Measurements from ENCODE around the gene SCAI.

Gene SCAI

DNA sequence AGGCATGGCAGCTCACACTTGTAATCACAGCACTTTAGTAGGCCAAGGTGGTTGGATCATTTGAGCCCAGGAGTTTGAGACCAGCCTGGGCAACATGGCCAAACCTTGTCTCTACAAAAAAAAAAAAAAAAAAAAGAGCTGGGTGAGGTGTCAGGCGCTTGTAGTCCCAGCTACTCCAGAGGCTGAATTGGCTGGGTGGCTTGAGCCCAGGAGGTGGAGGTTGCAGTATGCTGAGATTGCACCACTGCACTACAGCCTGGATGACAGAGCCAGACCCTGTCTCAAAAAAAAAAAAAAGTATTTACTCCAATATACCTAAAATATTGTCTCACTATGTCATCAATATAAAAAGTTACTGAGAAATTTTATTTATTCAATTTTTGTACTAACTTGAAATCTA lies 2.8 kb downstream of the SCAI start:
- Histone ChIP-seq H3K27me3 (ENCODE audit: low read length) (no peaks in the 10 kb centered on the region), H3F3A (ENCODE audit: insufficient read depth) (peaks cover 25% of the 10 kb centered on the region), H3K4me3 (ENCODE audit: insufficient read depth, low read length, poor library complexity, severe bottlenecking) (no peak overlapping the region), H2AFZ (ENCODE audit: low read depth, low read length, severe bottlenecking) (no peak overlapping the region), H3K79me2 (ENCODE audit: insufficient read depth, low read length) (no peaks in the 10 kb centered on the region), H3K36me3 (ENCODE audit: low read length) (0 out of 2 replicates have a peak, but pooled peaks cover 2% of the 10 kb centered on the region), H3K9ac (ENCODE audit: low read length) (no peak overlapping the region), H4K20me1 (ENCODE audit: low read depth, low read length) (no peaks in the 10 kb centered on the region), H3K27ac (ENCODE audit: low read depth, low read length) (no peak overlapping the region), H3K4me2 (ENCODE audit: low read depth, low read length, poor library complexity, severe bottlenecking) (no peak overlapping the region), H3K9me3 (ENCODE audit: insufficient read depth, low read length) (no peaks in the 10 kb centered on the region), H3K9me2 (replicated peaks; ENCODE audit: insufficient read depth, low read length) (no peaks in the 10 kb centered on the region)
- TF ChIP-seq, protein P1, sequence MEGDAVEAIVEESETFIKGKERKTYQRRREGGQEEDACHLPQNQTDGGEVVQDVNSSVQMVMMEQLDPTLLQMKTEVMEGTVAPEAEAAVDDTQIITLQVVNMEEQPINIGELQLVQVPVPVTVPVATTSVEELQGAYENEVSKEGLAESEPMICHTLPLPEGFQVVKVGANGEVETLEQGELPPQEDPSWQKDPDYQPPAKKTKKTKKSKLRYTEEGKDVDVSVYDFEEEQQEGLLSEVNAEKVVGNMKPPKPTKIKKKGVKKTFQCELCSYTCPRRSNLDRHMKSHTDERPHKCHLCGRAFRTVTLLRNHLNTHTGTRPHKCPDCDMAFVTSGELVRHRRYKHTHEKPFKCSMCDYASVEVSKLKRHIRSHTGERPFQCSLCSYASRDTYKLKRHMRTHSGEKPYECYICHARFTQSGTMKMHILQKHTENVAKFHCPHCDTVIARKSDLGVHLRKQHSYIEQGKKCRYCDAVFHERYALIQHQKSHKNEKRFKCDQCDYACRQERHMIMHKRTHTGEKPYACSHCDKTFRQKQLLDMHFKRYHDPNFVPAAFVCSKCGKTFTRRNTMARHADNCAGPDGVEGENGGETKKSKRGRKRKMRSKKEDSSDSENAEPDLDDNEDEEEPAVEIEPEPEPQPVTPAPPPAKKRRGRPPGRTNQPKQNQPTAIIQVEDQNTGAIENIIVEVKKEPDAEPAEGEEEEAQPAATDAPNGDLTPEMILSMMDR (IDR thresholded peaks at IDR 0.05; ENCODE audit: insufficient read depth, low read length, poor library complexity, severe bottlenecking): no peak
- no peak for TF ChIP-seq EZH2phosphoT487 (conservative IDR thresholded peaks at IDR 0.05; ENCODE audit: low read length)

DNA sequence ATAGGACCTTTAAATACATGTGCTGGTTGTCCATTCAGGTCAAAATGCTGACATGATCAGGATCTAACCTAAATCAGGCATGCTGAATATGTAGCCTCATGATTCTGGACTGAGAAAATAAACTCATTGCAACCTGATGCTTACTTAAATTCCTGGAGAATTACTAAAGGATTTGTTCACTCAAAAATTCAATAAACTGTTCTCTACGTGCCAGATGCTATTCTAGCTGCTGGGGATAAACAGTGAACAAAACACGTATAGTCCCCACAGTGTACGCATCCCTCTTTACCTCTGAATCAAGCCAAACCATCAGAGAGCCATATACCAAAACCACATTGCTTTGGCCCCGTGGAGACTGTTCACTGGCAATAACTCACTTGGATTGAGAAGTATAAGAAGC lies 6.1 kb downstream of the SCAI start:
- Histone ChIP-seq H3K9me3 (ENCODE audit: insufficient read depth, low read length) (no peaks in the 10 kb centered on the region), H2AFZ (ENCODE audit: low read depth, low read length, severe bottlenecking) (no peak overlapping the region), H3K79me2 (ENCODE audit: insufficient read depth, low read length) (peaks cover 15% of the 10 kb centered on the region), H3K27ac (ENCODE audit: low read depth, low read length) (no peak overlapping the region), H3K4me3 (ENCODE audit: insufficient read depth, low read length, poor library complexity, severe bottlenecking) (no peak overlapping the region), H3K9ac (ENCODE audit: low read length) (no peak overlapping the region), H4K20me1 (ENCODE audit: low read depth, low read length) (no peaks in the 10 kb centered on the region), H3K9me2 (replicated peaks; ENCODE audit: insufficient read depth, low read length) (no peaks in the 10 kb centered on the region), H3K4me2 (ENCODE audit: low read depth, low read length, poor library complexity, severe bottlenecking) (no peak overlapping the region), H3F3A (ENCODE audit: insufficient read depth) (peaks cover 10% of the 10 kb centered on the region; the same call in 1 of the 2 replicates), H3K36me3 (ENCODE audit: low read length) (0 out of 2 replicates have a peak, but pooled peaks cover 2% of the 10 kb centered on the region), H3K27me3 (ENCODE audit: low read length) (no peaks in the 10 kb centered on the region)
- TF ChIP-seq, protein P1 (IDR thresholded peaks at IDR 0.05; ENCODE audit: insufficient read depth, low read length, poor library complexity, severe bottlenecking): no peak
- TF ChIP-seq EZH2phosphoT487 (conservative IDR thresholded peaks at IDR 0.05; ENCODE audit: low read length): no peak

DNA sequence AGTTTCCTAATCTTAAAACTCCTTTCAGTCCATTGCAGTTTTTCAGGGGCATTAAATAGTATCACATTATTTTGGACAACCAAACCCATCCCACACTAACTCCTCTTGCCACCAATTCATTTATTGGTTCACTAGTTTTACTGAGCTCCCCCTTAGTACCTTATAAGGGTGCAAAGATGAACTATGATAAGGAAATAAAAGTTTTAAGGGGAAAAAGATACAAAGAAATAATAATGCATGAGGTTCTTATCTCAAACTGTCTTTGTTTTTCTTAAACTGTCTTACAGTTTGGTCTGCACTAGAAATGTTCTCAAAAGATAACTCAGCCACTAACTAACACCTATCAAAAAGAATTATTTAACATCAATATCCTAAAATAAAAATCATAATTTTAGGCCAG lies 8.4 kb downstream of the SCAI start:
- TF ChIP-seq, protein P1 (IDR thresholded peaks at IDR 0.05; ENCODE audit: insufficient read depth, low read length, poor library complexity, severe bottlenecking): no peak
- TF ChIP-seq EZH2phosphoT487 (conservative IDR thresholded peaks at IDR 0.05; ENCODE audit: low read length): no peak
- Histone ChIP-seq H4K20me1 (ENCODE audit: low read depth, low read length) (no peaks in the 10 kb centered on the region), H3K79me2 (ENCODE audit: insufficient read depth, low read length) (peaks cover 27% of the 10 kb centered on the region)

More for the DNA sequence above, 8.4 kb downstream of the SCAI start:
- no peak overlapping the region for H3K9ac ChIP-seq (ENCODE audit: low read length)
- H3K9me3 ChIP-seq (ENCODE audit: insufficient read depth, low read length): no peaks in the 10 kb centered on the region
- H3K9me2 ChIP-seq (replicated peaks; ENCODE audit: insufficient read depth, low read length): no peaks in the 10 kb centered on the region
- H3F3A ChIP-seq (ENCODE audit: insufficient read depth): no peaks in the 10 kb centered on the region
- no peak overlapping the region for H3K27ac ChIP-seq (ENCODE audit: low read depth, low read length)
- no peak overlapping the region for H2AFZ ChIP-seq (ENCODE audit: low read depth, low read length, severe bottlenecking)
- H3K4me3 ChIP-seq (ENCODE audit: insufficient read depth, low read length, poor library complexity, severe bottlenecking): no peak overlapping the region
- H3K27me3 ChIP-seq (ENCODE audit: low read length): no peaks in the 10 kb centered on the region
- H3K36me3 ChIP-seq (ENCODE audit: low read length): no peaks in the 10 kb centered on the region
- no peak overlapping the region for H3K4me2 ChIP-seq (ENCODE audit: low read depth, low read length, poor library complexity, severe bottlenecking)

Data from SU-DHL-6 (cell line).